Psoas muscle (tissue), 8 donors: Measurements from ENCODE around the gene SLC39A11. TPM values are rescaled to one million over a fixed set of nuclear protein-coding genes. Genes with fewer than 3 reads are reported as not detected.
"Not testable (repeated sequence)": the region's sequence is repeated elsewhere in the genome, so short reads cannot be mapped to it uniquely, and the experiment has no call there.

Experiments
- ATAC-seq, 4 donors: fragments of 200-7000 bp; cut with Tn5 transposase; one replicate each; pipeline ENCODE4 v1.9.1; 2020; ENCODE audit warnings: moderate library complexity in 3 of 4, mild to moderate bottlenecking in 2 of 4
- DNase-seq, 2 donors: peaks; one replicate each; pipeline ENCODE4 v3.0.0-alpha.2; 2020
- H3K27ac ChIP-seq: fragments of 200-600 bp; one replicate; pipeline ENCODE4 v1.8.0; 2022
- H3K27me3 ChIP-seq, 3 donors: fragments of 200-600 bp in 1 of 3; one replicate each; pipeline versions ENCODE4 v1.6.1 to v1.8.0; 2013 to 2022; ENCODE audit warnings: low read length in 2 of 3, mild to moderate bottlenecking in 2 of 3, moderate library complexity in 1 of 3; ENCODE audit not compliant: insufficient read depth in 3 of 3
- H3K36me3 ChIP-seq, 2 donors: fragments of 200-600 bp in 1 of 2; one replicate each; pipeline versions ENCODE4 v1.6.1 to v1.8.0; 2013 to 2022; ENCODE audit warnings: low read depth in 1 of 2, mild to moderate bottlenecking in 1 of 2, moderate library complexity in 1 of 2; ENCODE audit not compliant: insufficient read depth in 1 of 2
- H3K4me1 ChIP-seq: fragments of 200-600 bp; one replicate; pipeline ENCODE4 v1.8.0; 2022
- H3K4me3 ChIP-seq: fragments of 200-600 bp; one replicate; pipeline ENCODE4 v1.8.0; 2022; ENCODE audit warnings: mild to moderate bottlenecking
- H3K9me3 ChIP-seq: fragments of 200-600 bp; one replicate; pipeline ENCODE4 v1.8.0; 2022
- CTCF ChIP-seq: fragments of 200-600 bp; IDR thresholded peaks from one replicate; pipeline ENCODE4 v1.8.0; 2022; ENCODE audit warnings: antibody characterized with exemption
- WGBS, 3 donors: extraction: QIAGEN DNeasy Blood & Tissue Kit; methylation state at CpG; one replicate each; pipeline versions ENCODE4 v1.1.6 to v1.1.7; 2013; 5-methylcytosine and 5-hydroxymethylcytosine counted together
- intact Hi-C, 2 donors: fragments of 100-400 bp; cut with DNase I; formaldehyde crosslinking; loops; one replicate each; pipeline versions ENCODE4 v1.11.0 to v1.14.2; 2022
- polyA plus RNA-seq, 3 donors: library from polyadenylated mRNA; stranded (reverse); fragments of 200-250 nt; gene quantifications; one replicate each; pipeline ENCODE4 v1.2.3, GENCODE V29; 2013
- total RNA-seq, 4 donors: library from RNA; stranded (reverse); fragmentation: NEBNext Ultra II Directional in 2 of 4; extraction: Animal tissue kit (Norgen Biotek cat#: 25700) in 2 of 4; gene quantifications; one replicate each; pipeline versions ENCODE4 v1.2.1 to v1.2.4, GENCODE V29; 2021 to 2023
- donor health status: healthy with polysubstance abuse.
- donor health status: DM: no; HTN: no; CAD: no; lungs with moderate emphysema.
- donor health status: Bipolar disorder and iron deficiency.
- donor health status: healthy.
- donor health status: DM: yes; HTN: yes; CAD: no.
- donor health status: DM: no; HTN: no; CAD: no.
- donor health status: DM: no; HTN: no; CAD: no.
- donor health status: DM: yes; HTN: yes; CAD: no.

SLC39A11 gene
- total and polyA plus RNA-seq, 7 donors = 1.6 to 9.7 (median 7.9) TPM

DNA sequence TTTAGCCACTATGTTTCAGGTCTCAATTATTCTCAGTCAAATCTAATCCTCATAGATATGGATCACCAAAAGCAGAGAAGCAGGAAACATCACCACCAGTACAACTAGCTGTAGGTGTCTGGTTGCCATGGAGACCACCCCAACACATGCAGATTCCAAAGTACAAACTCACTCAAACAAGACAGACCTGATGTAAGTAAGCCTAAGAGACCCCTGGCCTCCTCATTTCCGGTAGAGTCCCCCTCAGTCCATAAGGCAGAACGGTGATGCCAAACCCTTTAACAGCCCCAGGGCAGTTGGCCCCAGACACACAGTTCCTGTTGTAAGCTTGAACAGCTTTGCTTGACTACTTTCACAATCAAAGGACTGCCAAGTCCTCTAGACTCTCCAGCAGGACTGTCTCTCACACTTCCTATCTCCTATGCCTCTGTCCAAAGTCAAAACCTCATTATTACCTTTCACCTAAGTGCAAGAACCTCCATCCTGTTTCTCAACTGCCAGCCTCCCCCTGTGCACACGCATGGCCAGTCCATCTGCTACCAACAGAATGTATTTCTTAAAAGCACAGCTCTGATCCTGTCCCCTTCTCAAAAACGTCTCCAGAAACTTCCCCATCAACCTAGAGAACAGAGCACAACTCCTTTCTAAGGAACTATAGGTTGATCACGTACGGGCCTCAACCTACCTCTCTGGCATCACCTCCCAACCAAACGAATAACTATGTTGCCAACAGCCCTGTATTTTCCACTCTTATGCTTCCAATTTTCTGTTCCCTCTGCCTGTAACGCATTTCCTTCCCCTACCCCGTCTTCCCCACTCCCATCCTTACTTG, 23.9 kb downstream of the SLC39A11 start:
- Histone ChIP-seq H3K27me3 (no peaks in the 10 kb centered on the region), H3K36me3 (no peaks in the 10 kb centered on the region), H3K9me3 (no peaks in the 10 kb centered on the region), H3K4me1 (peaks cover 39% of the 10 kb centered on the region), H3K27ac (no peak overlapping the region), H3K4me3 (no peak overlapping the region)
- TF ChIP-seq CTCF = no peak
- ATAC-seq (no peak), DNase-seq (no peak)
- WGBS, 3 donors = 76 to 81% (median 78%) methylated on average over 9 of the region's 9 CpGs
- intact Hi-C loops = no loop called here

DNA sequence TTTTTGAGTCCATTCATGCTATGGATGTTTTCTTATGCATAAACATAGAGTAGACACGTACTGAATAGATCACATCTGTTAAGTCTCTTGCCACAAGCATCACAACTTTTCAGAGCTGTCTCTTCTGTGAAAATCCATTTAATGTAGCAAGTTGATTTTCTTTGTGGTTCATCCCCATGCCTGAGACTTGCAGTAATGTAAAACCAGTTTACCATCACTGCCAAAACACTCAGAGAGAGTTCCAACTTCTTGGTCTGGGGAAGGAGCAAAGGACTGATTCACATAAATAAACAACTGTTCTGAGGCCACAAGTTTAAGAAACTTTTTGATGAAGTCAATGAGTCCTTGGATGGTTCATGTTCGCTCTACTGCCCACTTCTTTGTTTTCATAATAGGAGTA, 24.8 kb downstream of the SLC39A11 start:
- 67 to 76% (median 74%) methylated on average over 2 of the region's 2 CpGs for WGBS, 3 donors
- DNase-seq, H3K27ac ChIP-seq, H3K27me3 ChIP-seq, intact Hi-C loops, H3K36me3 ChIP-seq, ATAC-seq, H3K4me3 ChIP-seq, H3K9me3 ChIP-seq: not testable (repeated sequence)
- H3K4me1 ChIP-seq = peaks cover 39% of the 10 kb centered on the region

DNA sequence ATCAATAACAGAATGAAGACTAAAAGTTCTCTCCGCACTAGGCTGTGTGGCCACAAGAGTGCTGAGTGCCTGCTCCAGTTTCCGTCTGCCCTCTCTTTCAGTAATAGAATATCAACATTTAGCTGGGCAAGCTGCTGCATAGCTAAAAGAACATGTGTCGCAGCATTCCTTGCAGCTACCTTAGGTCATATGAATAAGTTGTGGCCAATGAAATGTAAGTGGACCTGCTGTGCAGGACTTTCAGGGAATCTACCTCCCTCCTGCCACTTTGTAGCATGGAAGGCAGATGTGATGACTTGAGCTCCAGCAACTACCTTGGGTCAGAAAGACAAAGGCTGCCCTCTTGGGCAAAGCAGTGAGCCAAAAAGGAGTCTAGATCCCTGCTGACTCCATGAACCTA, 25.4 kb downstream of the SLC39A11 start:
- TF ChIP-seq CTCF = no peak
- peaks cover 39% of the 10 kb centered on the region for H3K4me1 ChIP-seq
- no peak overlapping the region for H3K4me3 ChIP-seq
- H3K9me3 ChIP-seq = no peaks in the 10 kb centered on the region
- no peak for DNase-seq
- intact Hi-C loops = no loop called here
- ATAC-seq = peak in 1 of 4 donors; percentile 46
- H3K27me3 ChIP-seq = no peaks in the 10 kb centered on the region
- no peaks in the 10 kb centered on the region for H3K36me3 ChIP-seq
- 62 to 86% (median 70%) methylated on average over 3 of the region's 3 CpGs for WGBS, 3 donors
- peak overlapping the region; percentile 12 for H3K27ac ChIP-seq

- no peak for TF ChIP-seq CTCF
- H3K9me3 ChIP-seq = no peaks in the 10 kb centered on the region
- WGBS, 3 donors = 97 to 100% (median 100%) methylated on average over 2 of the region's 2 CpGs
- no peaks in the 10 kb centered on the region for H3K27me3 ChIP-seq
- peak overlapping the region; percentile 12 for H3K27ac ChIP-seq
- no peaks in the 10 kb centered on the region for H3K36me3 ChIP-seq
- peaks cover 39% of the 10 kb centered on the region for H3K4me1 ChIP-seq
- peak in 2 of 4 donors; percentile 55 to 58 for ATAC-seq
- DNase-seq = no peak
- no peak overlapping the region for H3K4me3 ChIP-seq
- intact Hi-C loops = no loop called here
Observed at GRCh38 chr17:73066148-73066884, 26.2 kb downstream of the SLC39A11 start.

DNA sequence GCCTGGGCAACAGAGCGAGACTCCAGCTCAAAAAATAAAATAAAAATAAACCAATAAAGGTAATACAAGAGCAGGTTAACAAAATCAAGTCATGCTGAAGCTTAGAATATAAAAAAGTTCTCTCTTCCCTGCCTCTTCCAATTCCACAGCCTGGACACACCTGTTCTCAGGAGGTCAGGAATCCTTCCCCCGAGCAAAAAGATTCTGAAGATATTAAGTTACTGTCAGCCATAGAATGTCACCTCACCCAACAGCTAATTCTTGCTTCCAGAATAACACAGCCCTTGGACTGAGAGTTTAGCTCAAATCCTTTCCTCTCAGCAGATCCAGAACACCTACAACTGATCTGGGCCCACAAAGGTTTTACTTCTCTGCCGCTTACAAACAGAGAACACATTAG, 27.1 kb downstream of the SLC39A11 start:
- no peak overlapping the region for H3K4me3 ChIP-seq
- intact Hi-C loops = no loop called here
- TF ChIP-seq CTCF = no peak
- DNase-seq (no peak), ATAC-seq (peak in 1 of 4 donors; percentile 40)
- H3K27ac ChIP-seq = peak overlapping the region; percentile 57
- H3K9me3 ChIP-seq = no peaks in the 10 kb centered on the region
- WGBS, 3 donors = 56 to 71% (median 65%) methylated on average over 3 of the region's 3 CpGs
- H3K27me3 ChIP-seq = no peaks in the 10 kb centered on the region
- peaks cover 39% of the 10 kb centered on the region for H3K4me1 ChIP-seq
- no peaks in the 10 kb centered on the region for H3K36me3 ChIP-seq
